ENCODE results near the gene CCDC13. TPM values are rescaled to one million over a fixed set of nuclear protein-coding genes. Genes with fewer than 3 reads are reported as not detected.

The CCDC13 gene
- total and polyA plus RNA-seq, 2 of the 13 experiments (the other 11 are each of a cell fraction or from before 2014, with no cell fraction given) = 0.22 to 0.51 TPM

DNA sequence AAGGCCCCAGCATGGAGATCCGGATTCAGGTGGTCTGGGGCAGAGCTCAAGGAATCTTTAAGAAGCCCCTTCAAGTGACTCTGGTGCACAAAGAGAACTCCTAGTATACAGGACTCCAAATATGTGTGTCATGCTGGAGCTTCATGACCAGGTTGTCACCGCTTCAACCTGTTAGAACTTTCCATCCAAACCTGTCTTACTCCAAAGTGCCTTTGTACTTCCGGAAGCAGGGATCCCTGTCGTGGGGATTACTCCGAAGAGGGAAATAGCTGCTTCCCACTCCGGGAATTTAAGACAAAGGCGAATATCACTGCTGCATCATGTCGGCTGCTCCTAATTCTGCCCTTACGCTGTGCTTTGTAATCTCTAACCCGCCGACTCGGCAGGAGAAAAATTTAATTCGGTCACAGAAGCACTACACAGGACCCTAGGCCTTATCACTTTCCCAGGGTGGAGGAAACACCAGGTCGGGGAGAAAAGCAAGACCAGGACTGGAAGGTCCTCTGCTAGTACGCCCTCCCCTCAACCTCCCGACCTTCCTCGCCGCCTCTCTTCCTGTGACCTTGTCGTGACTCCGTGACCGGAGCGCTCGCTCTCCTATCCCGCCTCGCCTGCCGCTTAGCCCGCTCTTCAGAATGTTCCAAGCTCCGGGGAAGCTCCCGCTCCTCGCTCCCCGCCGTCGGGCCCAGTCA lies 30.5 kb upstream of the CCDC13 start (continued):
- TF ChIP-seq ZNF703 (CRISPR knock-in tag; IDR thresholded peaks at IDR 0.05; ENCODE audit: borderline replicate concordance) = no peak
- TF ChIP-seq TAF15 (IDR thresholded peaks at IDR 0.05; ENCODE audit: low read depth, low read length, poor library complexity, severe bottlenecking) = no peak
- peak; percentile 57; the same call in 1 of the 2 replicates for TF ChIP-seq ETV5 (CRISPR knock-in tag; IDR thresholded peaks at IDR 0.05; ENCODE audit: borderline replicate concordance)
- TF ChIP-seq YY1 (IDR thresholded peaks at IDR 0.05; ENCODE audit: insufficient read depth, insufficient replicate concordance, low read depth, low read length) = peak; percentile 88
- TF ChIP-seq PRMT3 (CRISPR knock-in tag; IDR thresholded peaks at IDR 0.05; ENCODE audit: borderline replicate concordance, low read depth) = no peak
- TF ChIP-seq, protein P1, sequence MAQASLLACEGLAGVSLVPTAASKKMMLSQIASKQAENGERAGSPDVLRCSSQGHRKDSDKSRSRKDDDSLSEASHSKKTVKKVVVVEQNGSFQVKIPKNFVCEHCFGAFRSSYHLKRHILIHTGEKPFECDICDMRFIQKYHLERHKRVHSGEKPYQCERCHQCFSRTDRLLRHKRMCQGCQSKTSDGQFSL (CRISPR knock-in tag; IDR thresholded peaks at IDR 0.05) = no peak
- no peak for TF ChIP-seq ZNF615 (CRISPR knock-in tag; IDR thresholded peaks at IDR 0.05; ENCODE audit: borderline replicate concordance)
- no peak for TF ChIP-seq ZNF891 (CRISPR knock-in tag; IDR thresholded peaks at IDR 0.05)
- TF ChIP-seq ZFP41 (CRISPR knock-in tag; IDR thresholded peaks at IDR 0.05; ENCODE audit: borderline replicate concordance) = no peak
- TF ChIP-seq ZNF674 (CRISPR knock-in tag; IDR thresholded peaks at IDR 0.05; ENCODE audit: low read depth) = no peak
- TF ChIP-seq ZNF850 (CRISPR knock-in tag; conservative IDR thresholded peaks at IDR 0.05) = 0 out of 2 replicates have a peak, but pooled peaks have one; percentile 16
- TF ChIP-seq, protein P2, sequence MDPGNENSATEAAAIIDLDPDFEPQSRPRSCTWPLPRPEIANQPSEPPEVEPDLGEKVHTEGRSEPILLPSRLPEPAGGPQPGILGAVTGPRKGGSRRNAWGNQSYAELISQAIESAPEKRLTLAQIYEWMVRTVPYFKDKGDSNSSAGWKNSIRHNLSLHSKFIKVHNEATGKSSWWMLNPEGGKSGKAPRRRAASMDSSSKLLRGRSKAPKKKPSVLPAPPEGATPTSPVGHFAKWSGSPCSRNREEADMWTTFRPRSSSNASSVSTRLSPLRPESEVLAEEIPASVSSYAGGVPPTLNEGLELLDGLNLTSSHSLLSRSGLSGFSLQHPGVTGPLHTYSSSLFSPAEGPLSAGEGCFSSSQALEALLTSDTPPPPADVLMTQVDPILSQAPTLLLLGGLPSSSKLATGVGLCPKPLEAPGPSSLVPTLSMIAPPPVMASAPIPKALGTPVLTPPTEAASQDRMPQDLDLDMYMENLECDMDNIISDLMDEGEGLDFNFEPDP (CRISPR knock-in tag; conservative IDR thresholded peaks at IDR 0.05) = 0 out of 2 replicates have a peak, but pooled peaks have one; percentile 65
- no peak for TF ChIP-seq TSC22D2 (CRISPR knock-in tag; IDR thresholded peaks at IDR 0.05; ENCODE audit: borderline replicate concordance)
- TF ChIP-seq ZFP37 (CRISPR knock-in tag; IDR thresholded peaks at IDR 0.05; ENCODE audit: borderline replicate concordance) = no peak
- TF ChIP-seq ZNF501 (CRISPR knock-in tag; IDR thresholded peaks at IDR 0.05) = no peak
- TF ChIP-seq ZNF768 (CRISPR knock-in tag; IDR thresholded peaks at IDR 0.05) = no peak
- TF ChIP-seq ZNF543 (CRISPR knock-in tag; IDR thresholded peaks at IDR 0.05) = no peak; the same call in 1 of the 2 replicates
- no peak for TF ChIP-seq MIXL1 (CRISPR knock-in tag; IDR thresholded peaks at IDR 0.05)
- no peak for TF ChIP-seq NFIB (CRISPR knock-in tag; IDR thresholded peaks at IDR 0.05; ENCODE audit: borderline replicate concordance)
- no peak; the same call in 1 of the 2 replicates for TF ChIP-seq ZNF678 (CRISPR knock-in tag; IDR thresholded peaks at IDR 0.05)
- no peak for TF ChIP-seq HMG20A (CRISPR knock-in tag; IDR thresholded peaks at IDR 0.05; ENCODE audit: borderline replicate concordance)
- no peak for TF ChIP-seq ZNF570 (CRISPR knock-in tag; IDR thresholded peaks at IDR 0.05; ENCODE audit: borderline replicate concordance)
- TF ChIP-seq, protein P3, sequence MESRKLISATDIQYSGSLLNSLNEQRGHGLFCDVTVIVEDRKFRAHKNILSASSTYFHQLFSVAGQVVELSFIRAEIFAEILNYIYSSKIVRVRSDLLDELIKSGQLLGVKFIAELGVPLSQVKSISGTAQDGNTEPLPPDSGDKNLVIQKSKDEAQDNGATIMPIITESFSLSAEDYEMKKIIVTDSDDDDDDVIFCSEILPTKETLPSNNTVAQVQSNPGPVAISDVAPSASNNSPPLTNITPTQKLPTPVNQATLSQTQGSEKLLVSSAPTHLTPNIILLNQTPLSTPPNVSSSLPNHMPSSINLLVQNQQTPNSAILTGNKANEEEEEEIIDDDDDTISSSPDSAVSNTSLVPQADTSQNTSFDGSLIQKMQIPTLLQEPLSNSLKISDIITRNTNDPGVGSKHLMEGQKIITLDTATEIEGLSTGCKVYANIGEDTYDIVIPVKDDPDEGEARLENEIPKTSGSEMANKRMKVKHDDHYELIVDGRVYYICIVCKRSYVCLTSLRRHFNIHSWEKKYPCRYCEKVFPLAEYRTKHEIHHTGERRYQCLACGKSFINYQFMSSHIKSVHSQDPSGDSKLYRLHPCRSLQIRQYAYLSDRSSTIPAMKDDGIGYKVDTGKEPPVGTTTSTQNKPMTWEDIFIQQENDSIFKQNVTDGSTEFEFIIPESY (CRISPR knock-in tag; IDR thresholded peaks at IDR 0.05) = no peak
- TF ChIP-seq, protein P4, sequence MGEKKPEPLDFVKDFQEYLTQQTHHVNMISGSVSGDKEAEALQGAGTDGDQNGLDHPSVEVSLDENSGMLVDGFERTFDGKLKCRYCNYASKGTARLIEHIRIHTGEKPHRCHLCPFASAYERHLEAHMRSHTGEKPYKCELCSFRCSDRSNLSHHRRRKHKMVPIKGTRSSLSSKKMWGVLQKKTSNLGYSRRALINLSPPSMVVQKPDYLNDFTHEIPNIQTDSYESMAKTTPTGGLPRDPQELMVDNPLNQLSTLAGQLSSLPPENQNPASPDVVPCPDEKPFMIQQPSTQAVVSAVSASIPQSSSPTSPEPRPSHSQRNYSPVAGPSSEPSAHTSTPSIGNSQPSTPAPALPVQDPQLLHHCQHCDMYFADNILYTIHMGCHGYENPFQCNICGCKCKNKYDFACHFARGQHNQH (CRISPR knock-in tag; IDR thresholded peaks at IDR 0.05) = no peak
- TF ChIP-seq IRX3 (CRISPR knock-in tag; IDR thresholded peaks at IDR 0.05; ENCODE audit: borderline replicate concordance, low read depth) = 0 out of 2 replicates have a peak, but pooled peaks have one; percentile 29
- TF ChIP-seq RFXANK (CRISPR knock-in tag; IDR thresholded peaks at IDR 0.05) = no peak

Measured in HepG2 (cell line).